Measurements from ENCODE around the gene MTCL3.

Gene MTCL3

GRCh38 chr6:127547904-127548649 lies 28.9 kb upstream of the MTCL3 start:
- Histone ChIP-seq H3K9ac (no peak overlapping the region), H3K79me2 (ENCODE audit: insufficient read depth, low read depth) (no peaks in the 10 kb centered on the region), H2AFZ (ENCODE audit: low read depth) (no peak overlapping the region), H3K36me3 (ENCODE audit: insufficient read depth) (no peaks in the 10 kb centered on the region), H3K27me3 (ENCODE audit: insufficient read depth, low read depth) (no peaks in the 10 kb centered on the region), H4K20me1 (ENCODE audit: insufficient read depth) (no peaks in the 10 kb centered on the region), H3K27ac (no peak overlapping the region), H3K4me1 (ENCODE audit: low read depth, poor library complexity, severe bottlenecking) (no peaks in the 10 kb centered on the region), H3K4me2 (no peak overlapping the region), H3K4me3 (IDR thresholded peaks at IDR 0.05; ENCODE audit: insufficient read depth, low read depth, low read length) (no peak overlapping the region)
- TF ChIP-seq CTCF (conservative IDR thresholded peaks at IDR 0.05; ENCODE audit: low read depth, low read length), result no peak

GRCh38 chr6:127547215-127547614 lies 28.1 kb upstream of the MTCL3 start:
- H3K27me3 ChIP-seq (ENCODE audit: insufficient read depth, low read depth), result no peaks in the 10 kb centered on the region

GRCh38 chr6:127539272-127539671 lies 20.1 kb upstream of the MTCL3 start:
- Histone ChIP-seq H3K79me2 (ENCODE audit: insufficient read depth, low read depth) (no peaks in the 10 kb centered on the region), H3K4me3 (IDR thresholded peaks at IDR 0.05; ENCODE audit: insufficient read depth, low read depth, low read length) (no peak overlapping the region), H3K27me3 (ENCODE audit: insufficient read depth, low read depth) (no peaks in the 10 kb centered on the region), H2AFZ (ENCODE audit: low read depth) (no peak overlapping the region), H3K9ac (no peak overlapping the region), H3K4me2 (no peak overlapping the region), H3K27ac (no peak overlapping the region), H3K4me1 (ENCODE audit: low read depth, poor library complexity, severe bottlenecking) (no peaks in the 10 kb centered on the region), H4K20me1 (ENCODE audit: insufficient read depth) (no peaks in the 10 kb centered on the region), H3K36me3 (ENCODE audit: insufficient read depth) (no peaks in the 10 kb centered on the region)
- peak; percentile 42; the same call in 1 of the 2 replicates for TF ChIP-seq CTCF (conservative IDR thresholded peaks at IDR 0.05; ENCODE audit: low read depth, low read length)

More at GRCh38 chr6:127547215-127547614, 28.1 kb upstream of the MTCL3 start:
- H3K79me2 ChIP-seq (ENCODE audit: insufficient read depth, low read depth), result no peaks in the 10 kb centered on the region
- no peaks in the 10 kb centered on the region for H4K20me1 ChIP-seq (ENCODE audit: insufficient read depth)
- H3K4me3 ChIP-seq (IDR thresholded peaks at IDR 0.05; ENCODE audit: insufficient read depth, low read depth, low read length), result no peak overlapping the region
- no peak overlapping the region for H2AFZ ChIP-seq (ENCODE audit: low read depth)
- no peak overlapping the region for H3K9ac ChIP-seq
- no peak overlapping the region for H3K4me2 ChIP-seq
- no peak; the same call in 1 of the 2 replicates for TF ChIP-seq CTCF (conservative IDR thresholded peaks at IDR 0.05; ENCODE audit: low read depth, low read length)
- no peaks in the 10 kb centered on the region for H3K4me1 ChIP-seq (ENCODE audit: low read depth, poor library complexity, severe bottlenecking)
- H3K27ac ChIP-seq, result no peak overlapping the region
- no peaks in the 10 kb centered on the region for H3K36me3 ChIP-seq (ENCODE audit: insufficient read depth)

- Histone ChIP-seq H3K27ac (no peak overlapping the region), H3K9ac (no peak overlapping the region), H3K4me2 (no peak overlapping the region), H3K27me3 (ENCODE audit: insufficient read depth, low read depth) (no peaks in the 10 kb centered on the region), H2AFZ (ENCODE audit: low read depth) (no peak overlapping the region), H3K36me3 (ENCODE audit: insufficient read depth) (no peaks in the 10 kb centered on the region), H4K20me1 (ENCODE audit: insufficient read depth) (no peaks in the 10 kb centered on the region), H3K79me2 (ENCODE audit: insufficient read depth, low read depth) (no peaks in the 10 kb centered on the region), H3K4me1 (ENCODE audit: low read depth, poor library complexity, severe bottlenecking) (no peaks in the 10 kb centered on the region), H3K4me3 (IDR thresholded peaks at IDR 0.05; ENCODE audit: insufficient read depth, low read depth, low read length) (no peak overlapping the region)
- TF ChIP-seq CTCF (conservative IDR thresholded peaks at IDR 0.05; ENCODE audit: low read depth, low read length), result no peak
Measured at GRCh38 chr6:127538750-127539264, 19.7 kb upstream of the MTCL3 start.

All from KMS-11 (cell line).